ENCODE measurements around the gene FAM200A.

The FAM200A gene

DNA sequence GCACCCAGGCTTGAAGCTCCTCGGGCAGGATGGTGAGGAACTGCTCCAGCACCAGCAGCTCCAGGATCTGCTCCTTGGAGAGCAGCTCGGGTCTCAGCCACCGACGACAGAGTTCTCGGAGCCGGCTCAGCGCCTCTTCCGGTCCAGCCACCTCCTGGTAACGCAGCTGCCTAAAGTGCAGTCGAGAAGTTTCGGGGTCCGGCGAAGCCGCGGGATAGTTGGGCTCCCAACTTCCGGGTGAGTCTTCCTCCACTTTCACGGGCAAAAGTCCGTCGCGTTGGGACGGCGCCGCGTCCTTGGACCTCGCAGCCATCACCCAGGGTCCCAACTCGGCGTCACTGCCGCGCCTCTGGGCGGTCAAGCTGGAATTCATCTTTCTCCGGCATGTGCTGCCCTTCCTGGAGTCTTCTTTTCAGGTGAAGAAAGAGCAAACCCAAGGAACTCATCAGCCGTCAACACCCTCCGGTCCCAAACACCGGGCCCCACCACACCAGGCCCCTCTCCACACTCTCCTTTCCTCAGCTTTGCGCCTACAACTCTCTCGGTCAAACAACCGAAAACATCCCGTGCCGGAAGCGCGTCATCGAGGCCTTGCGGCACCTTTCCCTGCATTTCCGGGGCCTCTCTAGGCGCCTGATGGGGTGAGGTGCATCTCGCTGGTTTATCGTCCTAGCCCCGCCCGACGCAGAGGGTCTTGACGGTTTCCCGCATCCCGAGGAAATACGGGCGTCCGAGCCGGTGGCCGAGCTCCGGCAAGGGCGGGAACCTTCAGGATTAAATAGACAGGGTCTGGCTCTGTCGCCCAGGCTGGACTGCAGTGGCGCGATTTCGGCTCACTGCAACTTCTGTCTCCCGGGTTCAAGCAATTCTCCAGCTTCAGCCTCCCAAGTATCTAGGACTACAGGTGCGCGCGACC lies 51.9 kb downstream of the FAM200A start, which contains the start of gene ZNF394:
Gene ZNF394 (minus strand): TSS at position 561 of the 916 bp plus-strand sequence. CDS start 188 bp downstream, at position 373.
- peak; percentile 91 to 93 for DNase-seq

DNA sequence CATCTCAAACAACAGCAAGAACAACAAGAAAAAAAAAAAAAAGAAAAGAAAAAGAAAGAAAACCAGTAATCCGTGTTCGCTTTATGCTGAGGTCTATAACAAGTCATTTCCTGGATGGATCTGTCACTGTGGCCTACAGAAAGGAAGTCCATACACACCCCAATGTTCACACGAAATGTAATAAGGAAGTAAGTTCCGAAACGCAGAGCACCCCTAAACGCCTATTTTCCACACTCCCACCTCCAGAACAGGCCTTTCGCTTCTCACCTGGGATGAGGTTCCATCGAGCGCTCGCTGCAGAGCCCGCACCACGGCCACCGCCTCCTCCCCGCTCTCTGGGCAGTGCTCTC lies 52.6 kb downstream of the FAM200A start:
- DNase-seq: no peak

DNA sequence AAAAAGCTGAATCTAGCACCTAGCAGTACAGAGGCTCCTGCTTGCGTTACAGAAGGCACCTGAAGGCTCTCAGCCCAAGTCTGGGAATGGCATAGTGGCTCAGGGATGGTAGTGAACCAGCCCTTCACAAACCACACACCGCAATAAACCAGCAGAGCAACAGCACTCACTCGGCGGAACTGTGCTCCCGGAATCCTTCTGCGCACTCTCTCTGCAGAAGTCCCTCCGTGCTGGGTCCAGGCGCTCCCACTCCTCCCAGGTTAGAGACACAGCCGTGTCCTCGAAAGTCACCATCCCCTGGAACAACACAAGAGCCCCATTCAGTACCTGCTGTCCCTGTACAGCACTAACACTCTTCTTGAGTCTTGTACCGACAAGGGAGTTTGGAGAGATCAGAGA lies 53.4 kb downstream of the FAM200A start:
- no peak for DNase-seq

DNA sequence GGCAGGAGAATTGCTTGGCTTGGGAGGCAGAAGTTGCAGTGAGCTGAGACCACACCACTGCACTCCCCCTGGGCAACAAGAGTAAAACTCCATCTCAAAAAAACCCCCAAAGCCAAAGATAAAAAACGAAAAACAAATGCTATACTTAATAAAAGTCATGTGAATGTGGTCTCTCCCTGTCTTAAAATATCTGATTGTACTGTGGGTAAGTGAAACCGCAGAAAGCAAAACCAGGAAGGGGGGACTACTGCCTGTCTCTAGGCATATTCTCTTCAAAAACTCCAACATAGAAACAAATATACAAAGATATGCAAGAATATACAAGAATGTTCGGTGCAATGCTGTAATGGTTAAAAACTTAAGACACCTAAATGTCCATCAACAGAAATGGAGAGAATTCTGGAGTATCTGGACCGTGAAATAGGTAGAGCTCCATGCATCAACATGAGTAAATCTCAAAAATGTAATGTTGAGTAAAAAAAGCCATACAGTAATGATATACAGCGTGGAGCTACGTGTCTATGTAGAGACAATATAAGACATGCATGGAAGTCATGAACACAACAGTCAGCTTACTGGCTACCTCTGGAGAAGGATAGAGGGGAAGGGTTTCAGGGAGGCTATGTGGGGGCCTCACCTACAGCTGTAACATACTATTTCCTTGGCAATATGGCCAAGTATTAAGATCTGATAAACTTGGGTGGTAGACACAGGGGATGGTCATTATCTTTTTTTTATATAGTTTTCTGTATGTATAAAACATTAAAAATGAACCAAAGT lies 54.0 kb downstream of the FAM200A start:
- DNase-seq: no peak
